Dedifferentiated amniotic fluid mesenchymal stem cell (primary cell): ENCODE results near the gene MRNIP.

Experiments
- DNase-seq: peaks from one replicate; pipeline ENCODE4 v3.0.0-alpha.2; 2016; ENCODE audit errors: extremely low spot score

Gene MRNIP

GRCh38 chr5:179821298-179822058 is 37.1 kb downstream of the MRNIP start:
- DNase-seq: peak; percentile 73

- DNase-seq: peak; percentile 58
Measured at GRCh38 chr5:179820483-179821297, 37.9 kb downstream of the MRNIP start, which contains the start of gene SQSTM1. SQSTM1 (plus strand) TSS chr5:179820905; CDS start chr5:179820937, 32 bp downstream.

GRCh38 chr5:179820127-179820482 is 38.5 kb downstream of the MRNIP start:
- DNase-seq: no peak

GRCh38 chr5:179819296-179820126 is 39.1 kb downstream of the MRNIP start:
- DNase-seq: no peak

GRCh38 chr5:179818746-179819295 is 39.8 kb downstream of the MRNIP start:
- DNase-seq: peak; percentile 77

GRCh38 chr5:179817890-179818745 is 40.5 kb downstream of the MRNIP start:
- no peak for DNase-seq

GRCh38 chr5:179817470-179817840 is 41.2 kb downstream of the MRNIP start:
- no peak for DNase-seq

GRCh38 chr5:179816796-179817469 is 41.7 kb downstream of the MRNIP start:
- no peak for DNase-seq

GRCh38 chr5:179816401-179816795 is 42.2 kb downstream of the MRNIP start:
- DNase-seq: no peak

- no peak for DNase-seq
Measured at GRCh38 chr5:179815491-179816249, 42.9 kb downstream of the MRNIP start.

- no peak for DNase-seq
Measured at GRCh38 chr5:179814090-179814489, 44.5 kb downstream of the MRNIP start.

GRCh38 chr5:179812997-179813607 is 45.5 kb downstream of the MRNIP start:
- DNase-seq: no peak

GRCh38 chr5:179812135-179812825 is 46.3 kb downstream of the MRNIP start:
- no peak for DNase-seq

GRCh38 chr5:179806250-179807048 is 52.2 kb downstream of the MRNIP start, which contains the start of gene MGAT4B:
MGAT4B (minus strand) TSS chr5:179806866; CDS start chr5:179806583, 283 bp downstream.
- DNase-seq: no peak

GRCh38 chr5:179805529-179806249 is 52.9 kb downstream of the MRNIP start:
- no peak for DNase-seq

GRCh38 chr5:179805070-179805528 is 53.5 kb downstream of the MRNIP start:
- no peak for DNase-seq

GRCh38 chr5:179804555-179804947 is 54.1 kb downstream of the MRNIP start:
- DNase-seq: no peak
